AG08395 (cell line): ENCODE measurements around the gene CACNA2D4.

Experiments
- DNase-seq: peaks from one replicate; pipeline ENCODE4 v3.0.0; 2012; ENCODE audit warnings: mixed read lengths, low spot score

The CACNA2D4 gene

GRCh38 chr12:1934831-1935230 lies 16.4 kb upstream of the CACNA2D4 start:
- DNase-seq, result no peak

GRCh38 chr12:1934068-1934467 lies 15.6 kb upstream of the CACNA2D4 start:
- no peak for DNase-seq

GRCh38 chr12:1933342-1934051 lies 15.0 kb upstream of the CACNA2D4 start:
- no peak for DNase-seq

GRCh38 chr12:1932264-1932777 lies 13.9 kb upstream of the CACNA2D4 start:
- peak; percentile 32 for DNase-seq

GRCh38 chr12:1931642-1932041 lies 13.2 kb upstream of the CACNA2D4 start:
- DNase-seq, result no peak

- DNase-seq, result no peak
Observed at GRCh38 chr12:1930803-1931597, 12.5 kb upstream of the CACNA2D4 start.

- no peak for DNase-seq
Observed at GRCh38 chr12:1929985-1930802, 11.7 kb upstream of the CACNA2D4 start.

GRCh38 chr12:1929241-1929984 lies 11.0 kb upstream of the CACNA2D4 start:
- no peak for DNase-seq

GRCh38 chr12:1928439-1929121 lies 10.1 kb upstream of the CACNA2D4 start:
- DNase-seq, result no peak

- DNase-seq, result peak; percentile 29
Observed at GRCh38 chr12:1927751-1928351, 9.4 kb upstream of the CACNA2D4 start.

- no peak for DNase-seq
Observed at GRCh38 chr12:1927051-1927680, 8.7 kb upstream of the CACNA2D4 start.

GRCh38 chr12:1926251-1926657 lies 7.8 kb upstream of the CACNA2D4 start:
- DNase-seq, result no peak

GRCh38 chr12:1925684-1926006 lies 7.2 kb upstream of the CACNA2D4 start:
- DNase-seq, result no peak

GRCh38 chr12:1924996-1925683 lies 6.7 kb upstream of the CACNA2D4 start:
- DNase-seq, result no peak

- DNase-seq, result no peak
Observed at GRCh38 chr12:1922985-1923384, 4.5 kb upstream of the CACNA2D4 start.

GRCh38 chr12:1922075-1922709 lies 3.7 kb upstream of the CACNA2D4 start:
- no peak for DNase-seq

- DNase-seq, result no peak
Observed at GRCh38 chr12:1920971-1921370, 2.5 kb upstream of the CACNA2D4 start.

- DNase-seq, result no peak
Observed at GRCh38 chr12:1920436-1920835, 2.0 kb upstream of the CACNA2D4 start.

- DNase-seq, result no peak
Observed at GRCh38 chr12:1919763-1920162, 1.3 kb upstream of the CACNA2D4 start.
